SU-DHL-6 (cell line): ENCODE measurements around the gene HIPK4.

ENCODE experiments used
- H2AFZ ChIP-seq: fragments of 200-600 bp; sonication (generic); 2 replicates; pipeline ENCODE4 v1.6.1; 2014; ENCODE audit warnings: low read depth, mild to moderate bottlenecking, moderate library complexity, mixed read lengths, antibody characterized with exemption, low read length; ENCODE audit not compliant: severe bottlenecking
- H3F3A ChIP-seq: fragments of 200-600 bp; shearing (Covaris generic); 2 replicates; pipeline ENCODE4 v1.6.0; 2016; ENCODE audit warnings: antibody characterized with exemption, mild to moderate bottlenecking; ENCODE audit not compliant: insufficient read depth
- H3K27ac ChIP-seq: fragments of 200-600 bp; sonication (generic); 2 replicates; pipeline ENCODE4 v1.5.1; 2016; ENCODE audit warnings: low read depth, mild to moderate bottlenecking, low read length, moderate library complexity, mixed read lengths
- H3K27me3 ChIP-seq: fragments of 200-600 bp; sonication (generic), shearing (Covaris generic); 2 replicates; pipeline ENCODE4 v1.6.0; 2014; ENCODE audit warnings: mild to moderate bottlenecking, low read length
- H3K36me3 ChIP-seq: fragments of 200-600 bp; sonication (generic); 2 replicates; pipeline ENCODE4 v1.6.1; 2014; ENCODE audit warnings: mild to moderate bottlenecking, low read length, mixed read lengths
- H3K4me2 ChIP-seq: fragments of 300-600, 200-600 bp; shearing (Covaris generic), sonication (generic); 2 replicates; pipeline ENCODE4 v1.6.0; 2014; ENCODE audit warnings: low read length, low read depth, mild to moderate bottlenecking; ENCODE audit not compliant: poor library complexity, severe bottlenecking
- H3K4me3 ChIP-seq: fragments of 200-600 bp; sonication (generic); 2 replicates; pipeline ENCODE4 v1.5.1; 2014; ENCODE audit warnings: antibody characterized with exemption, low read length, mild to moderate bottlenecking, mixed read lengths; ENCODE audit not compliant: insufficient read depth, poor library complexity, severe bottlenecking
- H3K79me2 ChIP-seq: fragments of 200-600 bp; sonication (generic); 2 replicates; pipeline ENCODE4 v1.6.1; 2014; ENCODE audit warnings: mild to moderate bottlenecking, low read length, moderate library complexity; ENCODE audit not compliant: insufficient read depth
- H3K9ac ChIP-seq: fragments of 200-600 bp; sonication (generic); 2 replicates; pipeline ENCODE4 v1.7.0; 2014; ENCODE audit warnings: mild to moderate bottlenecking, low read length
- H3K9me2 ChIP-seq: fragments of 200-600 bp; sonication (generic); replicated peaks from 2 replicates; pipeline ENCODE4 v1.6.1; 2014; ENCODE audit warnings: low read length; ENCODE audit not compliant: insufficient read depth
- H3K9me3 ChIP-seq: fragments of 200-600 bp; sonication (generic); 2 replicates; pipeline ENCODE4 v1.6.1; 2014; ENCODE audit warnings: low read length, mixed read lengths; ENCODE audit not compliant: insufficient read depth
- H4K20me1 ChIP-seq: fragments of 200-600 bp; sonication (generic); 2 replicates; pipeline ENCODE4 v1.6.1; 2014; ENCODE audit warnings: low read depth, mild to moderate bottlenecking, antibody characterized with exemption, low read length, moderate library complexity, mixed read lengths
- CTCF ChIP-seq: fragments of 200-600 bp; sonication (generic); IDR thresholded peaks from one replicate; pipeline ENCODE4 v1.5.1; 2017; ENCODE audit warnings: antibody characterized with exemption, mild to moderate bottlenecking, low read length, moderate library complexity; ENCODE audit not compliant: insufficient read depth, poor library complexity, severe bottlenecking
- EZH2phosphoT487 ChIP-seq: fragments of 200-600 bp; sonication (generic), shearing (Covaris generic); conservative IDR thresholded peaks from 2 replicates; pipeline ENCODE4 v1.6.1; 2018; ENCODE audit warnings: mild to moderate bottlenecking, antibody characterized with exemption, low read length, moderate library complexity, mixed read lengths

The HIPK4 gene

GRCh38 chr19:40398417-40399131 lies 8.6 kb upstream of the HIPK4 start:
- Histone ChIP-seq H4K20me1 (no peaks in the 10 kb centered on the region), H3F3A (no peaks in the 10 kb centered on the region), H3K9ac (no peak overlapping the region), H3K27ac (no peak overlapping the region), H3K9me3 (no peaks in the 10 kb centered on the region), H2AFZ (no peak overlapping the region), H3K9me2 (no peaks in the 10 kb centered on the region), H3K4me2 (no peak overlapping the region), H3K4me3 (no peak overlapping the region), H3K79me2 (no peaks in the 10 kb centered on the region), H3K27me3 (no peaks in the 10 kb centered on the region), H3K36me3 (no peaks in the 10 kb centered on the region)
- no peak for TF ChIP-seq CTCF
- no peak for TF ChIP-seq EZH2phosphoT487

GRCh38 chr19:40397568-40397906 lies 7.6 kb upstream of the HIPK4 start:
- H3K4me2 ChIP-seq, result no peak overlapping the region
- H3K36me3 ChIP-seq, result no peaks in the 10 kb centered on the region
- no peaks in the 10 kb centered on the region for H3K9me3 ChIP-seq
- no peak overlapping the region for H3K9ac ChIP-seq
- H3K27ac ChIP-seq, result no peak overlapping the region
- no peaks in the 10 kb centered on the region for H3K79me2 ChIP-seq
- no peak overlapping the region for H3K4me3 ChIP-seq
- H3F3A ChIP-seq, result no peaks in the 10 kb centered on the region
- no peaks in the 10 kb centered on the region for H4K20me1 ChIP-seq
- H3K27me3 ChIP-seq, result no peaks in the 10 kb centered on the region
- TF ChIP-seq CTCF, result no peak
- TF ChIP-seq EZH2phosphoT487, result no peak
- no peak overlapping the region for H2AFZ ChIP-seq
- no peaks in the 10 kb centered on the region for H3K9me2 ChIP-seq

- TF ChIP-seq CTCF, result no peak
- TF ChIP-seq EZH2phosphoT487, result no peak
- Histone ChIP-seq H2AFZ (no peak overlapping the region), H4K20me1 (no peaks in the 10 kb centered on the region), H3K9ac (no peak overlapping the region), H3F3A (no peaks in the 10 kb centered on the region), H3K27ac (no peak overlapping the region), H3K36me3 (no peaks in the 10 kb centered on the region), H3K9me3 (no peaks in the 10 kb centered on the region), H3K79me2 (no peaks in the 10 kb centered on the region), H3K4me2 (no peak overlapping the region), H3K4me3 (no peak overlapping the region), H3K27me3 (no peaks in the 10 kb centered on the region), H3K9me2 (no peaks in the 10 kb centered on the region)
These were observed 7.0 kb upstream of the HIPK4 start for GRCh38 chr19:40396886-40397567.
